ENCODE measurements around the gene BAIAP2L1.

BAIAP2L1 gene

GRCh38 chr7:98289333-98289875 lies 111.5 kb downstream of the BAIAP2L1 start:
- DNase-seq: no peak

GRCh38 chr7:98288064-98288823 lies 112.6 kb downstream of the BAIAP2L1 start:
- no peak for DNase-seq

DNA sequence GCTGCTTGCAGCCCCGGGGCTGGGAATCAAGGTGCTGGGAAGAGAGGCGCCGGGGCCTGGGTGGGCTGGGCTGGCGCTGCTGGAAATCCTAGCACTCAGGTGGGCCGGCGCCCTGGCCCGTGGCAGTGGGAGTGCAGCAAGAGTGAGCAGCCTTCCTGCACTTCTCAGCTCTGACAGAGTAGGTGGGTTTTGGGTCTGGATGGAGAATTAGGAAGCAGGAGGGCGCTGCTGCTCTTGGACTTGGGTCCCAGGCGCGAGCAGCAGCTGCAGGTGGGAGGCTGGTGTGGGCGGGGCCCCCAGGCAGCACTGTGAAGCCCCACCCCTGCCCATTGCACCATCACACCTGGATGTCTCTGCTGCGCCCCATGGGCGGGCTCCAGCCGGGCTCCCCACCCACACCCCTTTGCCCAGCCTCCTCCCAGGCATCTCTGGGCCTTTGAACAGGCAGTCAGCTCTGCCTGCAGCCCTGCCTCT lies 113.4 kb downstream of the BAIAP2L1 start:
- no peak for DNase-seq

DNA sequence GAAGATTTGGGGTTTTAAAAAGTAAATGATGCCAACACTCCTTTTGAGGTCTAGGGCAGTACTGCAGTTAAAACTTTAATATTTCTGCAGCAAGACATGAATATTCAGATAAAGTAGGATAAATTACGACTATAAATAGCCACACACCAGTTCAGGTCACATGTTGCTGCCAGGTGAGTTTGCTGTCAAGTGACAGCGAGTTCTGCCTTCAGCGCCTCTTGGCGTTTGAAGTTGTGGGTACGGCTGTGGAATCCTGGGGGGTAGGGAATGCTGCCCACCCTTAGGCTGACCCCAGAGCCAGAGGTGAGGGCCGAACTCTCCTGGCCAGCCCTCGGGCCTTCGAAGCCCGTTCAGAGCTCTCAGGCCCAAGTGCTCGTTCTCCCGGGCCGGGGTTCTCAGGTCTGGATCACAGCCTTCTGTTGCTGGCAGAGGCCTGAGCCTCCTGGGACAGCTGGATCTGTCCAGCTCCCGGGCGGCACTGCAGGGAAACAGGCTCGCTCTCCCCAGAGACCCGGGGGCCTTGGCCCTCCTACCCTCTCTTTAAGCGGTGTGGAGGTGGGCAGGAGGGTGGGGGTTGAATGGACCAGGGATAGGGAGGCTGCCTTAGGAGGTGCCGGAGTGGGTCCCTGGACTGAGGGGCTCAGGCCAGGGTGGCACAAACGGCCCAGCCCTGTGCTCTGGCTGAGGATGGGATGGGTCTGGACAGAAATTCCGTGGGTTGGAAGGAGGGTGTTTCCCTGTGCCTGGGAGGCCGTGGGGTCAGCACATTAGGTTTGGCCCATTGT lies 114.0 kb downstream of the BAIAP2L1 start:
- no peak for DNase-seq

- no peak for DNase-seq
These were observed 114.8 kb downstream of the BAIAP2L1 start for GRCh38 chr7:98286093-98286539.

DNA sequence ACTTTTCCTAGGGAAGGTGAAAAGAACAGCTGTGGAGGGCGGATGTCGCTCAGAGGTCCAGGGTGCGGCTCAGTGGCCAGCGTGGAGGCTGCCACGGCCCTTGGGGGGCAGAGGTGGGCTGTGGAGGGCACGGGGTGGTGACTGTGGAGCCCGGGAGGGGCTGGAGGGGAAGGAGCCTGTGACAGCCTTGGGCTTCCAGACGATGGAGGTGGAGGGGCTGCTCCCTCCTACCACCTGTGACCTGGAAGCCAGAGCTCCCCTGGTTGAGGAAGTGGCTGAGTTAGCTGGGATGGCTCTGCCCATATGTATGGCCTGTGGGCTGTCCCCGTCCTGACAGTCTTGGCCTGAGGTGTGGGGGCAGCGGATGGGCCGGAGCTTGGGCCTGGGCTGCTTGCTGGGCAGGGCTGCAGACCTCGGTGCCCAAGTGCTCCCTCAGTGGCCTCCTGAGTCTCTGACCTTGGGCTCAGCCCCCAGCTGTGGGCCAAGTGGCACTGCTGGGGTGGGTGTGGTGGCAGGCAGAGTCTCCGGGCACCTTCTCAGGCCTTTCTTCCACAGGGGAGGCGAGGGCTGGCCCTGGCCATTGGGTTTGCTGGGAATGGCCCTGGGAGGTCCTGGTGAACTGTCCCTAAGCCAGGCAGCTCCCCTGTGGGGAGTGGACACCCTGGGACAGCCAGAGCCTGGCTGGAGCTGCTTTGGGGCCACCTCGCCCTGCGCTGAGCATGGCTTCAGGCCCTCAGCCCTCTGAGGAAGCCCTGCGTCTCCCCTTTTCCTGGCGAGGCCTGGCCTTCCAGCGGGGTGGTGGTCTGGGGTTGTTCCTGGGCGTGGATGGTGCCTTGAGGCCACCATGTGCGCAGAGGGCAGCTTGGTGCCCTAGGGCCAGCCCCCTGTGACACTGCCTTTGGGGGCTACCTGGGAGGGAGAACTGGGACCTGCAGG lies 115.5 kb downstream of the BAIAP2L1 start:
- no peak for DNase-seq

- DNase-seq: no peak
These were observed 116.4 kb downstream of the BAIAP2L1 start for GRCh38 chr7:98284335-98285036.

DNA sequence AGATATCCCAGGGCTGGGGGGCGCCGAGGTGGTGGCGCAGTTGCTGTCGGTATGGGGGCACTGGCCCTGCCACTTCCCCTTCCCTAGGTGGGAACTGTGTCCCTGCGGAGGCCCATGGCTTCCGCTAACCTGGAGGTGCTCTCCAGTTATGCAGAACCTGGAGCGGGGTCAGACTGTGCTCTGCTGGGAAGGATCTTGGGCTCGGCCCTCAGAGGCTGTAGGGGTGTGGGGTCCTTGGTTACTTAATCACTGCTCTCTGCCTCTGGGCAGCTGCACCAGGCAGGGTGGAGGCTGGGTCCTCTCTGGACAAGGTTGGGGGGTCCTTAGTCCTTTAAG lies 117.0 kb downstream of the BAIAP2L1 start:
- no peak for DNase-seq

DNA sequence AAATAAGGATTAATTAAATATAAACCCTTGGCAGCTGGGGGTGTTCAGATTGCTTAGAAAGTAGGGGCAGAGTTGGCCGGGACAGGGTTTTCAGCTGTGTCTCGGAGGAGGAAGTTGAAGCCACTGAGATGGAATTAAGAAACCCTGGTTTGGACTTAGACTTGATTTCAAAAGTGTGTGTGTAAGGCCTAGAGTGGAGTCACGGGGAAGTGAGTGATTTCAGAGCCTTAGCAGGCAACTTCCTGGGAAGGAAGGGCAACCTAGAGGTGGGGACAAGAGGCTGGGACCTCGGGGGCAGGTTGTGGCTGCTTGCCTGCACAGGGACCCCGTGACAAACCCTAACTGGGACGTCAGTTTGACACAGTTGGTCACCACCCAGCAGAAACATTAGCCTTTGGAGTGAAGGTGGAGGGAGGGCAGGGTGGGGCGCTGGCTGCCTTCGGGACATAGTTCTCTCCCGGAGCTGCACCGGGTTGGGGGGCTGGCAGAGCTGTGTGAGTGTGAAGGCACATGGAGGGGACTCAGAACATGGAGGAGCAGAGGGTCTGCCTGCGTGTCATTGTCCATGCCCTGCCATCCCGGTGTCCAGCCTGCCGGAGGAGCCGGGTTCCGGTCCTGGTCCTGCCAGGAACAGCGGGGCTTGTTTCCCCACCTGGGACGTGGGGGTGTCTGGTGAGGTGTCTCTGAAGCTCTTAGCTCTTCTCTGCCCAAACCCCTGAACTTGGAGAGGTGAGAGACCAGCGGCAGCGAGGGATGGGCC lies 117.6 kb downstream of the BAIAP2L1 start:
- DNase-seq: no peak

GRCh38 chr7:98282703-98283102 lies 118.2 kb downstream of the BAIAP2L1 start:
- DNase-seq: no peak

- no peak for DNase-seq
These were observed 118.9 kb downstream of the BAIAP2L1 start for GRCh38 chr7:98281757-98282606.

GRCh38 chr7:98280791-98281756 lies 119.8 kb downstream of the BAIAP2L1 start, which contains the start of gene BRI3:
TSS of gene BRI3 (plus strand) at chr7:98281686. CDS start at chr7:98281796, 110 bp downstream.
- DNase-seq: peak; percentile 90

GRCh38 chr7:98280296-98280695 lies 120.6 kb downstream of the BAIAP2L1 start:
- DNase-seq: no peak

DNA sequence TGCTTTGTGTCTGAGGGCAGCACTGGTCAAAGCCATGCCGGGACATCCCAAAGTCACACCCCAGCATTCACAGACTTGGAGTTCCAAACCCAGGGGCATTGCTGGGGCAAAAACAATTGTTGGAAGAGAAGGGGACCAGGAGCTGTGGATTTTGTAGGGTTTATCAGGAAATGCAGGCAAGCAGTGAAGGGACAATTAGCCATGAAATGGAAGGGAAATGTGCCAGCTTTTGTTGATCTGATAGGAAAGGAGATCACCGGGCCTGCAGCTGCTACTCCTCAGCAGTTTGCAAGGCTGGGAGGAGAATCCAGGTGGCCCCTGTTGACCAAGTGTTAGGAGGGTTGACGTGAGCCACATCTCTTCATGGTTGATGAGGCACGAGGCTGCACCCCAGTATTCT lies 122.0 kb downstream of the BAIAP2L1 start:
- DNase-seq: no peak

DNA sequence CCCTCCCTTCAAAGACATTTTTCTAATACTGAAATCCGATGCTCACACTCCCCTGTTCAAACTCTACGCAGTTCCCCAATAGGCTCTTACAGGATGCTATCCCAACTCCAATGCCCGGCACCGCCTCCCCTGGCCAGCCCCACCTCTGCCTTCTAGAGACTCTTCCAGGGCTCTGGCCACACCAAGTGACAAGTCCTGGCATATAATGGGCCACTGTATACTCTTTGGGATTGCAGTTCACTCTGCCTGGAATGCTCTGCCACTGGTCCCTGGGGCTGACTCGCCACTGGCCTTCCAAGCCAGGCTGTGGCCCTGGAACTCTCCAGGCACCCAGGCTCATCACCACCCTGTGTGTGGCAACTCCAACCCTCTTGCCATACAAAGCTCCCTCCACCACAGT lies 122.5 kb downstream of the BAIAP2L1 start:
- DNase-seq: no peak

- no peak for DNase-seq
These were observed 124.6 kb downstream of the BAIAP2L1 start for GRCh38 chr7:98276241-98276761.

GRCh38 chr7:98267303-98267702 lies 133.6 kb downstream of the BAIAP2L1 start:
- no peak for DNase-seq

- no peak for DNase-seq
These were observed 134.1 kb downstream of the BAIAP2L1 start for GRCh38 chr7:98266840-98267239.

GRCh38 chr7:98265841-98266271 lies 135.0 kb downstream of the BAIAP2L1 start:
- no peak for DNase-seq

Measured in CD4-positive, alpha-beta T cell treated with Interleukin-17A for 1 hour (primary cell).